Activated T-cell treated with anti-CD3 and anti-CD28 coated beads for 4 hours (primary cell): Measurements from ENCODE around the gene HOXA13.

ENCODE experiments used
- DNase-seq: peaks from one replicate; pipeline ENCODE4 v3.0.0-alpha.2; 2020

Gene HOXA13

GRCh38 chr7:27205325-27206280, 5.7 kb upstream of the HOXA13 start:
- no peak for DNase-seq

GRCh38 chr7:27204851-27205322, 5.0 kb upstream of the HOXA13 start:
- no peak for DNase-seq

- no peak for DNase-seq
Observed at GRCh38 chr7:27203964-27204594, 4.2 kb upstream of the HOXA13 start.

- DNase-seq: no peak
Observed at GRCh38 chr7:27203365-27203953, 3.6 kb upstream of the HOXA13 start.

- no peak for DNase-seq
Observed at GRCh38 chr7:27202862-27203134, 2.9 kb upstream of the HOXA13 start.

- DNase-seq: no peak
Observed at GRCh38 chr7:27202018-27202861, 2.3 kb upstream of the HOXA13 start.

GRCh38 chr7:27201580-27202017, 1.7 kb upstream of the HOXA13 start:
- DNase-seq: no peak

GRCh38 chr7:27200761-27201579, 1.1 kb upstream of the HOXA13 start:
- no peak for DNase-seq

- no peak for DNase-seq
Observed at GRCh38 chr7:27198871-27199801, 755 bp downstream of the HOXA13 start.

- DNase-seq: no peak
Observed at GRCh38 chr7:27198138-27198841, 1.6 kb downstream of the HOXA13 start.

- DNase-seq: no peak
Observed at GRCh38 chr7:27197137-27198042, 2.5 kb downstream of the HOXA13 start.

GRCh38 chr7:27196287-27196767, 3.6 kb downstream of the HOXA13 start:
- peak; percentile 84 for DNase-seq

GRCh38 chr7:27194686-27195379, 5.1 kb downstream of the HOXA13 start:
- no peak for DNase-seq

GRCh38 chr7:27194002-27194352, 5.9 kb downstream of the HOXA13 start:
- DNase-seq: no peak

GRCh38 chr7:27193335-27194001, 6.4 kb downstream of the HOXA13 start:
- DNase-seq: no peak

GRCh38 chr7:27192546-27193334, 7.2 kb downstream of the HOXA13 start:
- no peak for DNase-seq
